ENCODE results near the gene ABCB1. TPM values are rescaled to one million over a fixed set of nuclear protein-coding genes. Genes with fewer than 3 reads are reported as not detected.
"Not testable (repeated sequence)": the region's sequence is repeated elsewhere in the genome, so short reads cannot be mapped to it uniquely, and the experiment has no call there.

ABCB1 gene
- polyA plus RNA-seq, 1 donor: 27.4 TPM

- no peak for DNase-seq
These were observed 127.5 kb downstream of the ABCB1 start for GRCh38 chr7:87473192-87473591.

- no peak for DNase-seq
These were observed 129.2 kb downstream of the ABCB1 start for GRCh38 chr7:87471473-87471872.

DNA sequence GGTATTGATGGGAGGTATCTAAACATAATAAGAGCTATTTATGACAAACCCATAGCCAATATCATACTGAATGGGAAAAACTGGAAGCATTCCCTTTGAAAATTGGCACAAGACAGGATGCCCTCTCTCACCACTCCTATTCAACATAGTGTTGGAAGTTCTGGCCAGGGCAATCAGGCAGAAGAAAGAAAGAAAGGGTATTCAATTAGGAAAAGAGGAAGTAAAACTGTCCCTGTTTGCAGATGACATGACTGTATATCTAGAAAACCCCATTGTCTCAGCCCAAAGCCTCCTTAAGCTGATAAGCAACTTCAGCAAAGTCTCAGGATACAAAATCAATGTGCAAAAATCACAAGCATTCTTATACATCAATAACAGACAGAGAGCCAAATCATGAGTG, 131.5 kb downstream of the ABCB1 start:
- DNase-seq: not testable (repeated sequence)

DNA sequence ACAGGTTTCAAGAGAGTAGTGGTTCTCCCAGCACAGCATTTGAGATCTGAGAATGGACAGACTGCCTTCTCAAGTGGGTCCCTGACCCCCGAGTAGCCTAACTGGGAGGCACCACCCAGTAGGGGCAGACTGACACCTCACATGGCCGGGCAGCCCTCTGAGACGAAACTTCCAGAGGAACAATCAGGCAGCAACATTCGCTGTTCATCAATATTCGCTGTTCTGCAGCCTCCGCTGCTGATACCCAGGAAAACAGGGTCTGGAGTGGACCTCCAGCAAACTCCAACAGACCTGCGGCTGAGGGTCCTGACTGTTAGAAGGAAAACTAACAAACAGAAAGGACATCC, 135.2 kb downstream of the ABCB1 start:
- DNase-seq: not testable (repeated sequence)

- not testable (repeated sequence) for DNase-seq
These were observed 135.7 kb downstream of the ABCB1 start for GRCh38 chr7:87464830-87465533.

GRCh38 chr7:87463982-87464381, 136.7 kb downstream of the ABCB1 start:
- no peak for DNase-seq

- not testable (repeated sequence) for DNase-seq
These were observed 140.2 kb downstream of the ABCB1 start for GRCh38 chr7:87460444-87460843.

DNA sequence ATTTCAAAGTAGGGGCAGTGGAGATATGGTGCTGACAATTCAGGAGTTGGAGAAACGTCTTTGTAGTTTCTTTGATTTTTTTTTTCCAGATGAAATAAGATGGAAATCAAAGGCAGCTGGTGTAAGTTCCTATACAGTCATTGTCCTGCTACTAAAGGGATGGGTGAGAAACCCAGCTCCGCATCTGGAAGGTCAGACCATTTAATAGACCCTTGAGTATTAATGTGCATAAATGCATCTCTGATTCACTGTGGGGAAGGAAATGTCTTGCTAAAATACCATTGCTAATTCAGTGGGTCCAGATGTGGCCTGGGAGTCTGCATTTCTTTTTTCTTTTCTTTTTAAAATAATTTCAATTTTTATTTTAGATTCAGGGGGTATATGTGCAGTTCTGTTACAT, 140.7 kb downstream of the ABCB1 start:
- no peak for DNase-seq

DNA sequence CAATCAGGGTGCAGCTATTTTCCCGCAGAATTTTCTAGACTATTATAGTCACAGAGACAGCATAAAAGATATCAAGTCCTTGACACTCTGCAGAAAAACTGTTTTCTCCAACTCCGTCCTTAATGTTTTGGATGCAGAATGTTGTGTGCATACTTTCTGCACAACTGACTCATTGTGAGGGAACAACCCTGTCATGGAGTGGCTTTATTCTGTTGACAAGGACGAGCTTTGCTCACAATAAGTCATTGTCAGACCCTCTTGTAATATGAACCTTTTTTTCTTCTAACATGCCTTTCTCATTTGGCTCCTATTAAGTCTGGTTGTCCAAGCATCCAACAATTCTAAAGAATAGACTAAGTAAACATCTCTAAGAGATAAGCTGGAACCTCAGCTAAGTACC, 142.5 kb downstream of the ABCB1 start:
- DNase-seq: no peak

- DNase-seq: no peak
These were observed 144.4 kb downstream of the ABCB1 start for GRCh38 chr7:87456247-87456646.

Other genes starting within 250 kb of the ABCB1 start
- gene ABCB4, start 125.2 kb downstream of the ABCB1 start, polyA plus RNA-seq (ENCODE audit: insufficient read length): 4.1 TPM
- gene RUNDC3B, start 27.5 kb upstream of the ABCB1 start, polyA plus RNA-seq (ENCODE audit: insufficient read length): 1.4 TPM